CD4-positive, alpha-beta T cell (primary cell): ENCODE results near the gene HMCN1. TPM values are rescaled to one million over a fixed set of nuclear protein-coding genes. Genes with fewer than 3 reads are reported as not detected.

Experiments used
- ATAC-seq: fragments of 200-7000 bp; cut with Tn5 transposase; one replicate; pipeline ENCODE4 v1.10.0; 2022; ENCODE audit warnings: mild to moderate bottlenecking; ENCODE audit not compliant: poor library complexity
- CTCF ChIA-PET: fragments of 350-600 bp; sonication (Branson Sonifier 250); formaldehyde crosslinking; loops from one replicate; lab custom pipeline; 2021; ENCODE audit warnings: antibody characterized with exemption, inconsistent platforms; lab: Charles Lee
- POLR2A ChIA-PET: fragments of 350-600 bp; sonication (Branson Sonifier 250); formaldehyde crosslinking; loops from one replicate; lab custom pipeline; 2021; ENCODE audit warnings: antibody characterized with exemption, inconsistent platforms; lab: Charles Lee
- DNase-seq, 14 experiments: peaks; one replicate each; pipeline ENCODE4 v3.0.0-alpha.2; 2013 to 2020; ENCODE audit warnings: mixed read lengths in 2 of 14
- H3K27ac ChIP-seq, 2 donors: one replicate each; pipeline versions ENCODE4 v1.5.1 to v1.7.0; 2013; ENCODE audit warnings: low read length in 2 of 2, low read depth in 1 of 2, mild to moderate bottlenecking in 1 of 2
- H3K27me3 ChIP-seq, 2 experiments: 1 replicate in 1 of 2; 2 replicates in 1 of 2; pipeline versions ENCODE4 v1.6.1 to v1.7.0; 2013; ENCODE audit warnings: low read length in 2 of 2, control low read depth in 1 of 2, mild to moderate bottlenecking in 1 of 2, moderate library complexity in 1 of 2; ENCODE audit not compliant: insufficient read depth in 2 of 2, control insufficient read depth in 1 of 2
- H3K36me3 ChIP-seq: one replicate; pipeline ENCODE4 v1.6.1; 2013; ENCODE audit warnings: low read length, control low read depth; ENCODE audit not compliant: insufficient read depth
- H3K4me1 ChIP-seq: one replicate; pipeline ENCODE4 v1.6.1; 2013; ENCODE audit warnings: low read length, control low read depth; ENCODE audit not compliant: insufficient read depth
- H3K4me3 ChIP-seq: one replicate; pipeline ENCODE4 v1.5.1; 2013; ENCODE audit warnings: mild to moderate bottlenecking, low read length, moderate library complexity
- H3K9me3 ChIP-seq, 2 experiments: 1 replicate in 1 of 2; 2 replicates in 1 of 2; pipeline versions ENCODE4 v1.6.1 to v1.7.0; 2013; ENCODE audit warnings: low read length in 2 of 2, mild to moderate bottlenecking in 2 of 2, control low read depth in 1 of 2, moderate library complexity in 1 of 2; ENCODE audit not compliant: control insufficient read depth in 1 of 2, insufficient read depth in 1 of 2
- H3K27ac Mint-ChIP-seq: one replicate; pipeline ENCODE4 v1.8.0; 2020; ENCODE audit warnings: mixed read lengths
- H3K27me3 Mint-ChIP-seq: one replicate; pipeline ENCODE4 v1.8.0; 2021; ENCODE audit warnings: mixed read lengths
- H3K36me3 Mint-ChIP-seq: one replicate; pipeline ENCODE4 v1.8.0; 2021; ENCODE audit warnings: low read depth, mixed read lengths
- H3K4me1 Mint-ChIP-seq: one replicate; pipeline ENCODE4 v1.8.0; 2021; ENCODE audit warnings: low read depth, mixed read lengths
- H3K4me3 Mint-ChIP-seq: one replicate; pipeline ENCODE4 v1.8.0; 2020; ENCODE audit warnings: mild to moderate bottlenecking, mixed read lengths
- H3K9me3 Mint-ChIP-seq: one replicate; pipeline ENCODE4 v1.8.0; 2020; ENCODE audit warnings: mixed read lengths
- CTCF ChIP-seq: fragments of 200-600 bp; IDR thresholded peaks from one replicate; pipeline ENCODE4 v1.8.0; 2022; ENCODE audit warnings: antibody characterized with exemption, mild to moderate bottlenecking
- intact Hi-C, 2 experiments: fragments of 100-400 bp; cut with DNase I in 1 of 2; cut with micrococcal nuclease in 1 of 2; formaldehyde crosslinking; loops; one replicate each; pipeline versions ENCODE4 v1.15.1 to v1.9.0; 2023 to 2025; cut with DNase I, micrococcal nuclease
- total RNA-seq, 174 experiments: library from RNA in 2 of 174; stranded (reverse) in 2 of 174; gene quantifications; one replicate each; pipeline ENCODE4 v1.2.3 and lab custom pipeline; 2021 to 2026

Gene HMCN1
- total RNA-seq, 2 experiments from 2014 or later, result 0.14 TPM

GRCh38 chr1:185917646-185918045 lies 183.5 kb downstream of the HMCN1 start:
- H3K27me3 Mint-ChIP-seq, result no peaks in the 10 kb centered on the region
- no peaks in the 10 kb centered on the region for H3K36me3 Mint-ChIP-seq
- no peaks in the 10 kb centered on the region for H3K27me3 ChIP-seq
- H3K4me1 ChIP-seq, result no peaks in the 10 kb centered on the region
- ChIA-PET CTCF (no interaction called here), POLR2A (interaction anchor here (0.6 kb wide), 1 partner anchor 15 kb away, joined by 3 read pairs; no protein-coding TSS in a partner anchor)
- no peak overlapping the region for H3K4me3 Mint-ChIP-seq
- no peak for TF ChIP-seq CTCF
- no peak overlapping the region for H3K27ac Mint-ChIP-seq
- DNase-seq (no peak), ATAC-seq (no peak)
- intact Hi-C loops, result no loop called here
- no peaks in the 10 kb centered on the region for H3K9me3 Mint-ChIP-seq
- no peaks in the 10 kb centered on the region for H3K4me1 Mint-ChIP-seq
- H3K27ac ChIP-seq, result no peak overlapping the region
- no peak overlapping the region for H3K4me3 ChIP-seq
- no peaks in the 10 kb centered on the region for H3K36me3 ChIP-seq
- H3K9me3 ChIP-seq, result no peaks in the 10 kb centered on the region

GRCh38 chr1:185920602-185921001 lies 186.4 kb downstream of the HMCN1 start:
- Histone ChIP-seq H3K4me3 (no peak overlapping the region), H3K9me3 (no peaks in the 10 kb centered on the region), H3K27ac (no peak overlapping the region), H3K4me1 (no peaks in the 10 kb centered on the region), H3K27me3 (no peaks in the 10 kb centered on the region), H3K36me3 (no peaks in the 10 kb centered on the region)
- Mint-ChIP-seq H3K4me1 (no peaks in the 10 kb centered on the region), H3K4me3 (no peak overlapping the region), H3K9me3 (no peaks in the 10 kb centered on the region), H3K27me3 (no peaks in the 10 kb centered on the region), H3K36me3 (no peaks in the 10 kb centered on the region), H3K27ac (no peak overlapping the region)
- ATAC-seq (no peak), DNase-seq (no peak)
- intact Hi-C loops, result no loop called here
- TF ChIP-seq CTCF, result no peak
- ChIA-PET POLR2A (no interaction called here), CTCF (no interaction called here)

GRCh38 chr1:185921636-185922035 lies 187.4 kb downstream of the HMCN1 start:
- H3K4me1 Mint-ChIP-seq, result no peaks in the 10 kb centered on the region
- H3K9me3 Mint-ChIP-seq, result no peaks in the 10 kb centered on the region
- Histone ChIP-seq H3K4me1 (no peaks in the 10 kb centered on the region), H3K36me3 (no peaks in the 10 kb centered on the region), H3K27ac (no peak overlapping the region), H3K9me3 (no peaks in the 10 kb centered on the region), H3K27me3 (no peaks in the 10 kb centered on the region), H3K4me3 (no peak overlapping the region)
- ChIA-PET CTCF (no interaction called here), POLR2A (no interaction called here)
- H3K4me3 Mint-ChIP-seq, result no peak overlapping the region
- no peaks in the 10 kb centered on the region for H3K36me3 Mint-ChIP-seq
- H3K27me3 Mint-ChIP-seq, result no peaks in the 10 kb centered on the region
- ATAC-seq (no peak), DNase-seq (no peak)
- TF ChIP-seq CTCF, result no peak
- no peak overlapping the region for H3K27ac Mint-ChIP-seq
- intact Hi-C loops, result no loop called here
